K562 (cell line): ENCODE results near the gene TOX2. TPM values are rescaled to one million over a fixed set of nuclear protein-coding genes. Genes with fewer than 3 reads are reported as not detected.

ENCODE experiments used
- ATAC-seq: fragments of 200-7000 bp; cut with Tn5 transposase; 3 replicates; pipeline ENCODE4 v1.9.1; 2020; ENCODE audit warnings: moderate library complexity
- BruUV-seq: library from RNA; stranded (reverse); fragments of 400-500 nt; replicated peaks from 2 replicates; lab custom pipeline; 2021; lab: Mats Ljungman, UMichigan
- CTCF ChIA-PET: fragments of 300-600 bp; formaldehyde crosslinking; extraction: SDS; loops from one replicate; lab custom pipeline; 2021; ENCODE audit warnings: low intra/inter-chr PET ratio; lab: Yijun Ruan, JAX
- POLR2A ChIA-PET: fragments of 300-600, 350-650 bp; sonication (Branson Sonifier 250); formaldehyde crosslinking; extraction: SDS; loops from one replicate; lab custom pipeline; 2021; ENCODE audit warnings: antibody characterized with exemption, inconsistent platforms; lab: Yijun Ruan, JAX
- DNase-seq, 4 experiments: peaks; one replicate each; pipeline versions ENCODE4 v3.0.0 to v3.0.0-alpha.2; 2011 to 2018; ENCODE audit warnings: low spot score in 3 of 4, mixed read lengths in 3 of 4; ENCODE audit errors: extremely low read depth in 1 of 4
- FAIRE-seq: peaks from 2 replicates; lab custom pipeline; 2011; peaks lifted over from hg19 to GRCh38; lab: Jason Lieb, UNC
- H2AFZ ChIP-seq: 2 replicates; pipeline ENCODE4 v1.6.0; 2011; ENCODE audit warnings: low read depth, low read length, control low read depth, inconsistent platforms
- H3K27ac ChIP-seq: fragments of 200-600 bp; 3 replicates; pipeline ENCODE4 v1.8.0; 2011; ENCODE audit warnings: low read depth, mild to moderate bottlenecking, control low read depth, inconsistent platforms, low read length, moderate library complexity, mixed read lengths; ENCODE audit errors: extremely low read depth
- H3K27me3 ChIP-seq, 2 experiments: fragments of 300-600 bp in 1 of 2; 2 replicates in 1 of 2; 3 replicates in 1 of 2; pipeline versions ENCODE4 v1.6.0 to v1.8.0; 2011; ENCODE audit warnings: inconsistent platforms in 2 of 2, low read length in 2 of 2, mild to moderate bottlenecking in 1 of 2, mixed read lengths in 1 of 2, moderate library complexity in 1 of 2; ENCODE audit not compliant: control insufficient read depth in 2 of 2, insufficient read depth in 2 of 2
- H3K36me3 ChIP-seq: fragments of 300-600 bp; 3 replicates; pipeline ENCODE4 v1.8.0; 2011; ENCODE audit warnings: mild to moderate bottlenecking, low read length, inconsistent platforms; ENCODE audit not compliant: control insufficient read depth, insufficient read depth
- H3K4me1 ChIP-seq, 2 experiments: fragments of 200-600 bp in 1 of 2; replicated peaks in 1 of 2; 2 replicates in 1 of 2; 3 replicates in 1 of 2; pipeline versions ENCODE4 v1.5.1 to v1.8.0; 2011; ENCODE audit warnings: inconsistent platforms in 2 of 2, low read length in 2 of 2, mild to moderate bottlenecking in 1 of 2, mixed read lengths in 1 of 2, moderate library complexity in 1 of 2; ENCODE audit not compliant: control insufficient read depth in 2 of 2, insufficient read depth in 2 of 2
- H3K4me2 ChIP-seq: 2 replicates; pipeline ENCODE4 v1.6.1; 2011; ENCODE audit warnings: low read length, control low read depth, inconsistent platforms, mixed read lengths; ENCODE audit not compliant: insufficient read depth
- H3K4me3 ChIP-seq: fragments of 200-600 bp; sonication (generic), shearing (Covaris generic); 2 replicates; pipeline ENCODE4 v1.5.1; 2016; ENCODE audit warnings: control low read depth, inconsistent platforms
- H3K79me2 ChIP-seq: fragments of 200-600 bp; 3 replicates; pipeline ENCODE4 v1.8.0; 2011; ENCODE audit warnings: low read length, inconsistent platforms; ENCODE audit not compliant: control insufficient read depth, insufficient read depth
- H3K9ac ChIP-seq, 2 experiments: 2 replicates each; pipeline versions ENCODE4 v1.6.0 to v1.6.1; 2011; ENCODE audit warnings: low read depth in 2 of 2, low read length in 2 of 2, control low read depth in 1 of 2, inconsistent platforms in 1 of 2, mild to moderate bottlenecking in 1 of 2, mixed read lengths in 1 of 2; ENCODE audit not compliant: insufficient read depth in 1 of 2
- H3K9me1 ChIP-seq: one replicate; pipeline ENCODE4 v1.6.0; 2011; ENCODE audit warnings: inconsistent platforms, mild to moderate bottlenecking, low read length, moderate library complexity; ENCODE audit not compliant: control insufficient read depth, insufficient read depth
- H3K9me3 ChIP-seq: replicated peaks from 2 replicates; pipeline ENCODE4 v1.5.1; 2011; ENCODE audit warnings: low read depth, low read length, inconsistent platforms; ENCODE audit not compliant: control insufficient read depth, insufficient read depth
- H4K20me1 ChIP-seq: replicated peaks from 2 replicates; pipeline ENCODE4 v1.6.1; 2011; ENCODE audit warnings: low read length, inconsistent platforms, mixed read lengths; ENCODE audit not compliant: control insufficient read depth, insufficient read depth
- CHCHD3 ChIP-seq: fragments of 250-450 bp; sonication (Bioruptor Pico); IDR thresholded peaks from 2 replicates; pipeline ENCODE4 v2.1.2; 2022; ENCODE audit warnings: mild to moderate bottlenecking
- CHD2 ChIP-seq: IDR thresholded peaks from 2 replicates; pipeline ENCODE4 v1.6.1; 2011; ENCODE audit warnings: low read depth, low read length
- EP300 ChIP-seq: IDR thresholded peaks from 2 replicates; pipeline ENCODE4 v1.6.1; 2012; ENCODE audit warnings: low read length, improper control_type of control experiment
- ESRRA ChIP-seq: fragments of 450-650 bp; IDR thresholded peaks from 2 replicates; pipeline ENCODE4 v1.6.1; 2014; ENCODE audit warnings: low read depth, mild to moderate bottlenecking, moderate library complexity, borderline replicate concordance
- GATAD2A ChIP-seq: fragments of 450-650 bp; IDR thresholded peaks from 2 replicates; pipeline ENCODE4 v1.6.1; 2017
- PYGO2 ChIP-seq: fragments of 450-650 bp; IDR thresholded peaks from 2 replicates; pipeline ENCODE4 v1.6.1; 2016; ENCODE audit warnings: mild to moderate bottlenecking, missing genetic modification characterization, moderate library complexity, missing compliant biosample characterization
- SAFB ChIP-seq: fragments of 200-400 bp; formaldehyde crosslinking; IDR thresholded peaks from 2 replicates; pipeline ENCODE4 v1.6.1; 2017; ENCODE audit warnings: low read depth, low read length, borderline replicate concordance
- SMAD2 ChIP-seq: fragments of 150-350 bp; IDR thresholded peaks from 2 replicates; pipeline ENCODE4 v1.6.1; 2014; ENCODE audit warnings: low read depth, mild to moderate bottlenecking, low read length
- SMARCA4 ChIP-seq: fragments of 450-650 bp; IDR thresholded peaks from 2 replicates; pipeline ENCODE4 v1.6.1; 2016
- TCF7L2 ChIP-seq: fragments of 150-350 bp; IDR thresholded peaks from 2 replicates; pipeline ENCODE4 v1.6.1; 2016; ENCODE audit warnings: low read depth, mild to moderate bottlenecking, low read length, moderate library complexity
- WGBS: fragments of 100-300 bp; shearing (Covaris generic); methylation state at CpG from one replicate; pipeline ENCODE4 v1.1.6; 2016; ENCODE audit warnings: low coverage, mixed read lengths; ENCODE audit not compliant: insufficient coverage; ENCODE audit errors: missing lambda C conversion rate; 5-methylcytosine and 5-hydroxymethylcytosine counted together
- in situ Hi-C: fragments of 300-500 bp; cut with MboI; formaldehyde crosslinking; loops from 4 replicates; pipeline ENCODE4 v1.15.0; 2018; ENCODE audit warnings: inconsistent platforms, mixed read lengths
- intact Hi-C: fragments of 100-400 bp; cut with micrococcal nuclease; formaldehyde crosslinking; loops from 2 replicates; pipeline ENCODE4 v1.14.2; 2022
- polyA plus RNA-seq, 8 experiments: library from polyadenylated mRNA; depleted of rRNA in 4 of 8; stranded (reverse) in 5 of 8; unstranded in 3 of 8; fragments of >200 nt; fragmentation: Nextera tagmentation in 2 of 8; fragmentation: Illumina TruSeq in 1 of 8; extraction: Ambion mirVana in 2 of 8; extraction: Trizol in 1 of 8; gene quantifications; 2 replicates each; pipeline versions ENCODE4 v1.2.1 to v1.2.3, GENCODE V29; 2011 to 2014; ENCODE audit warnings: inconsistent platforms in 1 of 8, missing spikeins in 1 of 8
- total RNA-seq, 7 experiments: library from RNA; depleted of rRNA in 6 of 7; stranded (reverse); fragments of >200 nt in 6 of 7; fragmentation: Illumina TruSeq in 2 of 7; extraction: Trizol in 2 of 7; gene quantifications; 2 replicates each; pipeline versions ENCODE4 v1.2.1 to v1.2.3, GENCODE V29; 2011 to 2021; ENCODE audit warnings: low replicate concordance in 1 of 7
- TF ChIP-seq, protein P1 (sequence below), 3 experiments: fragments of 200-800 bp in 1 of 3; sonication (Bioruptor generic) in 1 of 3; sonication (generic) in 1 of 3; formaldehyde crosslinking in 1 of 3; IDR thresholded peaks; 2 replicates each; pipeline versions ENCODE4 v1.6.1 to v1.8.0; 2016 to 2022; ENCODE audit warnings: mild to moderate bottlenecking in 2 of 3, missing compliant biosample characterization in 2 of 3, missing genetic modification characterization in 2 of 3, missing genetic modification reagents in 1 of 3
- TF ChIP-seq, protein P2 (sequence below): sonication (generic); formaldehyde crosslinking; IDR thresholded peaks from 2 replicates; pipeline ENCODE4 v1.8.1; 2023; ENCODE audit warnings: mild to moderate bottlenecking, missing genetic modification reagents, moderate library complexity

TOX2 gene
- total and polyA plus RNA-seq, 9 of the 15 experiments (the other 6 are each of a cell fraction or from before 2014, with no cell fraction given), result not detected

DNA sequence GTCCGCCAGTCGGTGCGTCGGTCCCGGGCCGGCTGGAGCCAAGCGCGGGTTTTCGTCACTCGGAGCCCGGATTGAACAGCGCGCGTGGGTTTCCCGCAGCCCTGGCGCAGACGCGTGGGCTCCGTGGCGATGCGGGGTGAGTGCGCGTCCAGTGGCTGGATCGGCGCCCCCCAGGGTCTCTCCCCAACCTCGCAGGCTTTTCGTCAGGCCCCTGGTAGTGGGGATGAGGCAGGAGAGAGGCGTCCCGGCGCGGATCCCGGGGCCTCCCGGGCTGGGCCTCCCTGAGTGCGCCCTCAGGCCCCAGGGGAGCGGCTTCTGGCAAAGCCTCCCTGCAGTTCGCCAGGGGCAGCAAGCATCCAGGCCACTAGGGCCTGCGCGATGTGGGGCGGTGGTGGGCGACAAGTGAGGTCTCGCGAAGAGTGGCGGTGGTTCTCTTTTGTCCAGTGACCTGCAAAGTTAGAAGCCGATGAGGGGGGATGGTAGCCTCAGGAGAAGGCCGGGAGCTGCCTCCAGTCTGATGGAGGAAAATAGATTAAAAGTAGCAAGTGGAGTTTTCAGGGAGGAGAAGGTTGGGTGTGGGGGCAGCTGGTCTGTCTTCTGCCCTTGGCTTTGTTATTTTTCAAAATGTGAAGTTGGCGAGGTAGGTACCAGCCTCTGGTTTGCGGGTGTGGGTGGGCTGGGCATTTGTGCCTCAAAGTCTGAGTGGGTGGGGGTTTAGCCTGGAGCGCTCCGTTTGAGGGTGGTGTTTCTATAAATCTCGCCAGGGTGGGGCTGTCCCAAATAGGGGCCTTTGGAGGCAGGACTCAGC lies 1.6 kb downstream of the TOX2 start:
- no peak overlapping the region for H3K27ac ChIP-seq
- H3K27me3 ChIP-seq, result peaks cover 0 to 32% of the 10 kb centered on the region in 2 experiments; a peak in 3 of 5 replicates
- H3K4me3 ChIP-seq, result no peak overlapping the region

More for the DNA sequence above, 1.6 kb downstream of the TOX2 start:
- in situ Hi-C loops, result no loop called here
- no peak overlapping the region for H3K9ac ChIP-seq
- H3K79me2 ChIP-seq, result no peaks in the 10 kb centered on the region
- FAIRE-seq, result no peak
- H3K9me3 ChIP-seq, result no peaks in the 10 kb centered on the region
- peaks cover 0 to 22% of the 10 kb centered on the region in 2 experiments; a peak in 2 of 5 replicates for H3K4me1 ChIP-seq
- no peak overlapping the region for H3K4me2 ChIP-seq
- TF ChIP-seq, protein P1, sequence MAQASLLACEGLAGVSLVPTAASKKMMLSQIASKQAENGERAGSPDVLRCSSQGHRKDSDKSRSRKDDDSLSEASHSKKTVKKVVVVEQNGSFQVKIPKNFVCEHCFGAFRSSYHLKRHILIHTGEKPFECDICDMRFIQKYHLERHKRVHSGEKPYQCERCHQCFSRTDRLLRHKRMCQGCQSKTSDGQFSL (CRISPR knock-in tag; IDR thresholded peaks at IDR 0.05), result no peak
- TF ChIP-seq, protein P1 (tag; IDR thresholded peaks at IDR 0.05), result no peak
- no peak for TF ChIP-seq PYGO2 (tag)
- no peak for TF ChIP-seq ESRRA
- TF ChIP-seq CHD2, result no peak
- TF ChIP-seq GATAD2A, result no peak
- TF ChIP-seq SMARCA4, result no peak
- TF ChIP-seq, protein P2, sequence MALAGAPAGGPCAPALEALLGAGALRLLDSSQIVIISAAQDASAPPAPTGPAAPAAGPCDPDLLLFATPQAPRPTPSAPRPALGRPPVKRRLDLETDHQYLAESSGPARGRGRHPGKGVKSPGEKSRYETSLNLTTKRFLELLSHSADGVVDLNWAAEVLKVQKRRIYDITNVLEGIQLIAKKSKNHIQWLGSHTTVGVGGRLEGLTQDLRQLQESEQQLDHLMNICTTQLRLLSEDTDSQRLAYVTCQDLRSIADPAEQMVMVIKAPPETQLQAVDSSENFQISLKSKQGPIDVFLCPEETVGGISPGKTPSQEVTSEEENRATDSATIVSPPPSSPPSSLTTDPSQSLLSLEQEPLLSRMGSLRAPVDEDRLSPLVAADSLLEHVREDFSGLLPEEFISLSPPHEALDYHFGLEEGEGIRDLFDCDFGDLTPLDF (CRISPR knock-in tag), result no peak
- TF ChIP-seq TCF7L2, result no peak
- no peak for TF ChIP-seq EP300
- no peak for TF ChIP-seq CHCHD3 (CRISPR knock-in tag)
- no peak for TF ChIP-seq SAFB
- TF ChIP-seq SMAD2, result no peak
- 38% methylated on average over 34 of the region's 50 CpGs for WGBS
- no peaks in the 10 kb centered on the region for H4K20me1 ChIP-seq
- no peak for DNase-seq
- POLR2A ChIA-PET, result no interaction called here
- CTCF ChIA-PET, result no interaction called here
- H2AFZ ChIP-seq, result no peak overlapping the region
- BruUV-seq, result no TSS peak
- ATAC-seq, result no peak
- no peaks in the 10 kb centered on the region for H3K36me3 ChIP-seq
- intact Hi-C loops, result no loop called here
- H3K9me1 ChIP-seq, result no peaks in the 10 kb centered on the region
